LNCaP clone FGC (cell line): ENCODE measurements around the gene FGF9.

Source experiments
- DNase-seq: peaks from one replicate; pipeline ENCODE4 v3.0.0-alpha.2; 2011; ENCODE audit warnings: low read depth
- H3K4me3 ChIP-seq: 2 replicates; pipeline ENCODE4 v1.5.1; 2011; ENCODE audit warnings: mild to moderate bottlenecking, low read depth, low read length, control low read depth
- TF ChIP-seq, protein P1 (sequence below): IDR thresholded peaks from 2 replicates; pipeline ENCODE4 v1.5.1; 2012; ENCODE audit warnings: mild to moderate bottlenecking; ENCODE audit not compliant: control insufficient read depth, insufficient read depth; ENCODE audit errors: extremely low read depth

FGF9 gene

DNA sequence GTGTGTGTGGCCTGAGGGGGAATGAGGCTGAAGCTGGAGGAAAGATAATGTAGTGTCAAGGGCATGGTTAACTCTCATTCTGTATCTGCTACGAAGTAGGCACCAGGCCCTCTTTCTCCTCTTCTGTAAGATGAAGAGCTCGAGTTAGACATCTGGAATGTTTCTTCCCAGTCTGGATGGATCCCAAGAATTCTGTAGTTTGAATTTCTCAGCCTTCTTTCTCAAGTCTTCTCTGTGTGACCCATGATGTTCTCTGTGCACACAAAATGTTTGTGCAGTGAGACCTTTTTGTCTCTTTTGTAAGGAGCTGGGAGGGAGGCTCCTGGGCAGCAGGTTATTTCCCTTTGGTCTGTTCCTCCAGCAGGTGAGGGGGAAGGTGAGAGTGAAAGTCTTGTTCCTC lies 13.7 kb downstream of the FGF9 start:
- DNase-seq = no peak
- H3K4me3 ChIP-seq = no peak overlapping the region
- TF ChIP-seq, protein P1, sequence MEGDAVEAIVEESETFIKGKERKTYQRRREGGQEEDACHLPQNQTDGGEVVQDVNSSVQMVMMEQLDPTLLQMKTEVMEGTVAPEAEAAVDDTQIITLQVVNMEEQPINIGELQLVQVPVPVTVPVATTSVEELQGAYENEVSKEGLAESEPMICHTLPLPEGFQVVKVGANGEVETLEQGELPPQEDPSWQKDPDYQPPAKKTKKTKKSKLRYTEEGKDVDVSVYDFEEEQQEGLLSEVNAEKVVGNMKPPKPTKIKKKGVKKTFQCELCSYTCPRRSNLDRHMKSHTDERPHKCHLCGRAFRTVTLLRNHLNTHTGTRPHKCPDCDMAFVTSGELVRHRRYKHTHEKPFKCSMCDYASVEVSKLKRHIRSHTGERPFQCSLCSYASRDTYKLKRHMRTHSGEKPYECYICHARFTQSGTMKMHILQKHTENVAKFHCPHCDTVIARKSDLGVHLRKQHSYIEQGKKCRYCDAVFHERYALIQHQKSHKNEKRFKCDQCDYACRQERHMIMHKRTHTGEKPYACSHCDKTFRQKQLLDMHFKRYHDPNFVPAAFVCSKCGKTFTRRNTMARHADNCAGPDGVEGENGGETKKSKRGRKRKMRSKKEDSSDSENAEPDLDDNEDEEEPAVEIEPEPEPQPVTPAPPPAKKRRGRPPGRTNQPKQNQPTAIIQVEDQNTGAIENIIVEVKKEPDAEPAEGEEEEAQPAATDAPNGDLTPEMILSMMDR = no peak

DNA sequence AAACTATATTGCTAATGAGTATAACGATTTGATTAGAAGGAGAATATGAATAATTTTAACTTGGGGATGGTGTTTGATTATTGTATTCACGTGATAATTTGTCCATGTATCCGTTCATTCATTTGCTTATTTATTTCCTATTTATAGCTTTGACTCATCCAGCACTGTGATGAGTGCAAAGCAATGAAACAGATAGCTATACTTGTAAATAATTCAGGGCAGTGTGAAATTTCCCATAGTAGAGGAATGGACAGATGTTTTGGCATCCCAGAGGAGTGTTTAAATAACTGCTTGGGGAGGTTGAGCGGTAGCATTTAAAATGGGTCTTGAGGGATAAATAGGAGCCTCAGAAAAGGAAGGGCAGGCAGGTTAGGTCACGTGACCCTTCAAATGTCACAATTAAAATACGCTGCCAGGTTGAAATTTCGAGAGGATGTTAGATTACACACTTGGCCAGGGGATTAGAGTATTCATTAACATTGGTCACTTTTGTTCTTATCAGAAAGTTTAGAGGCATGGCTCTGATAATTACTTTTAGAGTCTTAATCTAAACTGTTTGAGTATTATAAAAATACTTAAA lies 14.7 kb downstream of the FGF9 start:
- DNase-seq = no peak
- TF ChIP-seq, protein P1 = no peak
- H3K4me3 ChIP-seq = no peak overlapping the region

DNA sequence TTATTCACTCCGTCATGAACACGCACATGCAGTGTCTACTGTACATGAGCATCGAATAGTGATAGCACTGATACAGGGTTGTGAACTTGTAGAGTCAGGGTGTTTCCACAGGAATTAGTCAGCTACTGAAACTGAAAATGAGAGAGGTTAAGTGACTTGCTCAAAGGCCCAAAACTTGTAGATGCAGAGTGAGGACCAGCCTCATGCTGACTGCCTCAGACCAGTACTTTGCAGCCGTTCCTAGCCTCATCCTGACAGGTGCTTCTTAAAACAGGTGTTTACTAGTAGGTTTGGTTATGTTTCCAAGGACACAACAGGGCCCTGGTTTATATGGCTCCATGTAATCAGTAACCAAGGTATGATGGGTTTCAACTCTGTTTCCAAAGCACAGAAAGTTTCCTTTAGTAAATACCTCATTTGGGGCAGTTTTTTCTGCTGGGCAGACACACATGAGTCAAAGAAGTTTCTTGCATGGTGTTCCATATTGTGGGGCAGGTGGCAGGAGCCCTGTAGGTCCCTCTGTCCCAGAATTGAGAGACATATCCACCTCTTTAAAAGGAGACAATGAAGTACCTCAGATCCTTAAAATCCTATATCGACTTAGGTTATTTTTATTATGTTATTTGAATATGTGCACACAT lies 16.0 kb downstream of the FGF9 start:
- no peak for DNase-seq
- TF ChIP-seq, protein P1 = no peak
- H3K4me3 ChIP-seq = no peak overlapping the region

DNA sequence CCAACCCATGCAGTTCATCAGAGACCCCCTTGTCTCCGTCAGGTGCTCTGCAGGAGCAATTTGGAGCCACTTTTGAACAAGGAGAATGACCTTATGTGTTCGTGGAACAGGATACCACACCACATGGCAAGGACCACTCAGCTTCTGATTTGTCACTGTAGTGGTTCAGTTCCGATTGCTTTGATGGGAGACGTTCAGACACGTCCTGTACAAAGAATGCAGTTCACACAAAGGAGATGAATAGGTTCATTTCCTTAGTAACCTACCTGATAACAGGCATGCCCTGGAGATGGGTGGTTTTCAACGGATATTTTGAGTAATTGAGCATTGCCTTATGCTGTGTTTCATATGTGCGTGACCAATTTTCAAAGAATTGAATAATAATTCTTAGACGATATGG lies 17.2 kb downstream of the FGF9 start:
- TF ChIP-seq, protein P1 = no peak
- DNase-seq = no peak
- no peak overlapping the region for H3K4me3 ChIP-seq

DNA sequence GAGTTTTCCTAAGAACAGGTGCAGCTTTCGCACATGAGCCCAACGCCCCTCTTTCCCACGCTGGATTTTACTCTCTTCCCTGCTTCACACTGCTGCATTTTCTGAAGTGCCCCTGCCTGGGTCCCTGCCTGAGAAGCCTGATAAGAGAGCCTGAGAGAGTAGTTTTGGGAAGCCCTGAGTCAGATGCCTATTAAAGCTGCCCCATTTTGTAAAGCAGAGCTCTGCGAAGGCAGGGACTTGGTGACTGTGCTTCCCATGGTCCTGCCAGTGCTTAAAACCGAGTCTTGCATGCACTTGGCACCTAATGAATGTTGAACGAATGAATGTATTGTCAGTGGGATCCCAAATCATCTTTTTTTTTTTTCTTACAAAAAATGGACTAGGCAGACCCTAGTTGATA lies 18.2 kb downstream of the FGF9 start:
- H3K4me3 ChIP-seq = no peak overlapping the region
- TF ChIP-seq, protein P1 = no peak
- DNase-seq = no peak

DNA sequence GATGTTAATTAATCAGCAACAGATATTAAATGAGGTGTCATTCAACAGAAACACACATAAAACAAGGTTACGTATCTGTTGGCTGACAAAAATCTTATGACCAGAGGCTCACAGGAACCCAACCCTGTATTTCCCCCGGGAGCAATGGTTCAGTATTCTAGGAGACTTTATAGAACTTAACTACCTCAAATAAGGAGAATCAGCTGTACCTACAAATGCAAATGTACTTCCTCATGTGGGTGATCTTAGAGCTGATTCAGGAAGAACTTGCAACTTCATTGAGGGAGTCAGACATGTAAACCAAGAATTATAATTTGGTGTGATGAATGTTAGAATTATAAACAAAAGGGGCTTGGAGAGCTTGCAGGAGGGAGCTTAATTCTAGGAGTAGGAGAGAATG lies 20.1 kb downstream of the FGF9 start:
- no peak for DNase-seq
- no peak overlapping the region for H3K4me3 ChIP-seq
- TF ChIP-seq, protein P1 = no peak

DNA sequence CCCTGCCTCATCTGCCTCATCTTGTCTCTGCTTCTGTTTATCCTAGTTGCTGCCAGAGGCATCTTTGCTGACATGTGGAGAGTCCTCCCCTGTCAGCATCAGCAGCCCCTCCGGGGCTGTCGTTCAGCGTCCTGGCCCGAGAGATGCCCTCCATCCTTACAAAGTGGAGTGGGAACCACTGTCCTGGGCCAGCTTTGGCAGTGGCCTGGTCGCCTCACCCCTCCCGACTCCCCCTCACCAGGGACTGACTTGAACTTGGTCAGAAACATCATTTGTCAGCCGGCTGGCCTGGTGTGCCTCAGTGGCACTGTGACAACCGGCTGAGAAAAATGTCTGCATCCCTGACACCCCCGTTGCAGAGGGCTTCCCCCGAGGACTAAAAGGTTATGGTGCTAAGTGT lies 20.6 kb downstream of the FGF9 start:
- no peak for DNase-seq
- TF ChIP-seq, protein P1 = no peak
- H3K4me3 ChIP-seq = no peak overlapping the region
